Activated CD8-positive, alpha-beta memory T cell treated with anti-CD3 and anti-CD28 coated beads for 1 hour (primary cell): ENCODE data around the gene KCNJ12.

Experiments used
- DNase-seq, 2 donors: peaks; one replicate each; pipeline ENCODE4 v3.0.0-alpha.2; 2020; ENCODE audit warnings: low read depth in 1 of 2; ENCODE audit errors: extremely low read depth in 1 of 2

KCNJ12 gene

DNA sequence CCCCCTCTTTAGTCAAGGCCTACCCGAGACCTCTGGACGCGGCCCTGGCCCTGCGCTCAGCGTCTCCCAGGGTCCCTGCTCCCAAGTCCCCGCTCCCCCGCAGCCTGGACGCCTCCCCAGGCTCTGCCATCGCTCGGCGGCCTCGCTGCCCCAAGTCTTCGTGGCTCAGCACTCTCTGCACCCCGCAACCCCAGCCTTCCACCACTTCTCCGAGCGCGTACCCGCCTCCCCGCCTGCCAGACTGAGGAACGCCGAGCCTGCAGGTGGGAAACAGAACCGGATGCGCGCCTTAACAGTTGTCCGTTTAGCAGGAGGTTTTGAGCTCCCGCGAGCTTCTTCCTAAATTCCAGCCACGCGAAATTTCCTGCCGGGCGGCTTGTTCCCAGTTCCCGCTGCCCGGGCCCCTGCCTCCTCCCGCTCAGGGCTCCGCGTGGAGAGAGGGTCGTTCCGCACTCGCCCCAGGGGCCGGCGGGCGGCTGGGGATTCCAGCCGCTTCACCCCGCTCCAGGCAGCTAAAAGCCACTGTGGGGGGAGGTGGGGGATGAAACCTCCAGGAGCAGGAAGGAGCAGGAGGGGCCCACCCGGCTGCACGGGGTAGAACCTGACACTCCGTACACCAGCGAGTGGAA, 87.7 kb downstream of the KCNJ12 start:
- no peak for DNase-seq

DNA sequence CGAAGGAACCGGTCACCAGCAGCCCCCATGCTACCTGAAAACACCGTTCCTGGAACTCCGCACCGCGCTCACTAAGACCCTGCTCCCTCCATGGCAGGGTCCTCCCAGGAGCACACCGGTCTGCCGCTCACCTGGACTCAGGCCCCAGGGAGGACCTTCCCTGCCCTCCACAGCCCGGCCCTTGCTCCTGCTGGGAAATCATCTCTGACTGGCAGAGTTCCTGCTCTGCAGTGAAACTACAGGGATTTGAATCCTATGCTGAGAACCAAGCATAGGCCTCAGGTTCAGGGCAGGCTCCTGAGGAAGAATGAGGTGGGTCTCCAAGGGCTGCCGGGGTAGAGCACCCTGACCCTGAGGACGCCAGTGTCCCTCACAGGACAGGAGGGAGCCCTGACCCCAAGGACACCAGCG, 88.5 kb downstream of the KCNJ12 start:
- no peak for DNase-seq

DNA sequence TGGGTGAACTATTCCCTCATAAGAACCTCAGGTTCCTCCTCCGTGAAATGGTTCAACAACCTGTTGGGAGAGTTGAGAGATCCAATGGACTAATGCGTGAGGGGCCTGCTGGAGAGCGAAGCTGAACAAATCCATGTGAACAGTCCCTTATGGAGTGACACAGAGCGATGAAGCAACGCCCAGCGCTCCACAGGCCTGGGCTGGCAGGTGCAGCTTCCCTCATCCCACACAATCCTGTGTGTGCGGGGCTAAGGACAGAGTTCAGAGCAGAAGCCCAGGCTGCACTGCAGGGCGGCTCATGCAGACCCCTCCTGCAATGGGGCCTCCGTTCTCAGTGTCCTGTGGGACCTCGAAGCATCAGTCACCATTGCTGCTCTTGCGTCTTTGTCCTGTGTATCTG, 90.4 kb downstream of the KCNJ12 start:
- no peak for DNase-seq

DNA sequence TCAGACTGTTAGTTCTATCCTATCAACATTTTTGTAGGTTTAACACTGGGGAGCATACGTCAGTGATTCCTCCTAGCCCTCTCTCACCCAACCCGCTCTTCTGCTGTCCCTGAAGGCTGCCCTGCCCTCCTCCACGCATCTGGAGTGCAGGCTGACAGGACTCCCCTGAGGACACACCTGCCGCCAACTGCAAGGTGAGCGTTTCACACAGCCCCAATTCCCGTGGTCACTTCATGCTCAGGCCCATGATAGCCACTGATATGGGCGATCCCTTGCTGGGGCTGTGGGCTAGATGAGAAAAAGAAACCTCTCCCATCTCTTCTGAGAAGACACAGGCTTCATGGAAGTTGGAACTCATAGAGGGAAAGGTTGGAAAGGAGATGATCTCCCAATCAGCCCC, 91.0 kb downstream of the KCNJ12 start:
- DNase-seq, result no peak

DNA sequence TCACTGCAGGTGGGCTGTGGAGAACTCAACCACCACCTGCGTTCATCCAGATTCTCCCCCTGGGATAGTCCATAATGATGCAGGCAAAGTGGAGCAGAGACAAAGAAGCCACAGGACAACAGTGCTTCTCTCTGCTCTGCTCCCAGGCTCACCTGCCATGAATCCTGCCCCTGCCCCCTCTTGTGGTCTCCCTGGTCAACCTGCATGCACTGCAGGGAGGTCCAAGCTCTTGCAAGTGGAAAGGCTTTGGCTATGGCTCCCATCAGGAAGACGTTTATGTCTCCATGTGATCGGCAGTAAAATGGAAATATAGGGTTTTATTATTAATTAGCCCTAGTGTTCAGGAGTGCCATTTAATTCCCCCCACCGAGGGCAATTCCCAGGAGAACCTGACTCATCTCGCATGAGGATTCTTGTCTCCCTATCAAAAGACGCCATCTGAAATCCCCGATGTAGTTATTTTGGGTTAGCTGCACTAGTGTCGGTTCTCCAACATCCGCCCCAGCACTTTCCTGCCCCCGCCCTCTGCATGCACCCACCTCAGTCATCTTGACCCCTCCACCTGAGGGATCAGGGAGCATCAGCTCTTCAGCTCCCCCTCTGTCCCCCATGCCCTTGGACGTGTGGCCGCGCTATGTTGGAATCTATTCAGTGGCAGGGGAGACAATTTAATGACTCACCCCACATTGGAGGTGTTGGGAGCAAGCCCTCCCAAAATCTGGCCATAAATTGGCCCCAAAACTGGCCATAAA, 91.8 kb downstream of the KCNJ12 start:
- DNase-seq, result no peak
